Mesenchymal stem cell (in vitro differentiated cells and primary cell): ENCODE data around the gene JPH2.

Experiments used
- DNase-seq: peaks from one replicate; pipeline ENCODE4 v3.0.0-alpha.2; 2013
- H2AFZ ChIP-seq: one replicate; pipeline ENCODE4 v1.6.1; 2013; ENCODE audit warnings: low read depth, mild to moderate bottlenecking, control low read depth, inconsistent platforms, low read length, moderate library complexity
- H2AK5ac ChIP-seq: 2 replicates; pipeline ENCODE4 v1.6.1; 2013; ENCODE audit warnings: low read length, moderate library complexity, mild to moderate bottlenecking, inconsistent platforms; ENCODE audit not compliant: severe bottlenecking
- H2BK120ac ChIP-seq: one replicate; pipeline ENCODE4 v1.6.1; 2013; ENCODE audit warnings: low read depth, mild to moderate bottlenecking, inconsistent platforms, low read length, moderate library complexity
- H2BK12ac ChIP-seq, 2 experiments: one replicate each; pipeline ENCODE4 v1.6.1; 2013; ENCODE audit warnings: inconsistent platforms in 2 of 2, low read length in 2 of 2, mild to moderate bottlenecking in 2 of 2, moderate library complexity in 2 of 2, control low read depth in 1 of 2
- H2BK15ac ChIP-seq: one replicate; pipeline ENCODE4 v1.6.1; 2013; ENCODE audit warnings: mild to moderate bottlenecking, low read depth, inconsistent platforms; ENCODE audit not compliant: poor library complexity, severe bottlenecking
- H2BK5ac ChIP-seq: 2 replicates; pipeline ENCODE4 v1.6.1; 2013; ENCODE audit warnings: low read depth, mild to moderate bottlenecking, low read length, control low read depth, inconsistent platforms; ENCODE audit not compliant: poor library complexity, severe bottlenecking
- H3K14ac ChIP-seq, 2 experiments: one replicate each; pipeline ENCODE4 v1.6.1; 2013; ENCODE audit warnings: inconsistent platforms in 2 of 2, low read length in 2 of 2, control low read depth in 1 of 2, mild to moderate bottlenecking in 1 of 2, moderate library complexity in 1 of 2
- H3K18ac ChIP-seq, 2 experiments: one replicate each; pipeline ENCODE4 v1.6.1; 2013; ENCODE audit warnings: inconsistent platforms in 2 of 2, low read length in 2 of 2, control low read depth in 1 of 2, low read depth in 1 of 2, mild to moderate bottlenecking in 1 of 2
- H3K23ac ChIP-seq, 2 experiments: one replicate each; pipeline ENCODE4 v1.6.1; 2013; ENCODE audit warnings: inconsistent platforms in 2 of 2, low read length in 2 of 2, mild to moderate bottlenecking in 2 of 2, moderate library complexity in 2 of 2, control low read depth in 1 of 2
- H3K27ac ChIP-seq: 2 replicates; pipeline ENCODE4 v1.5.1; 2013; ENCODE audit warnings: mild to moderate bottlenecking, moderate library complexity, low read length, control low read depth, inconsistent platforms; ENCODE audit not compliant: poor library complexity, severe bottlenecking
- H3K27me3 ChIP-seq, 2 experiments: 2 replicates each; pipeline versions ENCODE4 v1.6.1 to v1.7.0; 2013; ENCODE audit warnings: low read length in 2 of 2, mild to moderate bottlenecking in 2 of 2, moderate library complexity in 2 of 2, control low read depth in 1 of 2, inconsistent platforms in 1 of 2; ENCODE audit not compliant: control insufficient read depth in 1 of 2, insufficient read depth in 1 of 2
- H3K36me3 ChIP-seq, 2 experiments: 2 replicates each; pipeline versions ENCODE4 v1.6.1 to v1.7.0; 2013; ENCODE audit warnings: low read length in 2 of 2, control low read depth in 1 of 2, inconsistent platforms in 1 of 2, low read depth in 1 of 2, mild to moderate bottlenecking in 1 of 2; ENCODE audit not compliant: insufficient read depth in 2 of 2, control insufficient read depth in 1 of 2
- H3K4ac ChIP-seq, 2 experiments: one replicate each; pipeline ENCODE4 v1.6.1; 2013; ENCODE audit warnings: inconsistent platforms in 2 of 2, low read length in 2 of 2, mild to moderate bottlenecking in 2 of 2, moderate library complexity in 2 of 2, control low read depth in 1 of 2, low read depth in 1 of 2
- H3K4me1 ChIP-seq: 2 replicates; pipeline ENCODE4 v1.6.1; 2013; ENCODE audit warnings: low read depth, low read length, control low read depth; ENCODE audit not compliant: control insufficient read depth, insufficient read depth
- H3K4me2 ChIP-seq: 2 replicates; pipeline ENCODE4 v1.6.1; 2013; ENCODE audit warnings: low read length, mild to moderate bottlenecking, inconsistent platforms; ENCODE audit not compliant: poor library complexity, severe bottlenecking
- H3K4me3 ChIP-seq, 2 experiments: 2 replicates each; pipeline versions ENCODE4 v1.5.1 to v1.7.0; 2013; ENCODE audit warnings: low read length in 2 of 2, mild to moderate bottlenecking in 2 of 2, control low read depth in 1 of 2, low read depth in 1 of 2; ENCODE audit not compliant: insufficient read depth in 1 of 2
- H3K79me1 ChIP-seq: replicated peaks from 2 replicates; pipeline ENCODE4 v1.6.1; 2013; ENCODE audit warnings: mild to moderate bottlenecking, control low read depth, low read length, inconsistent platforms; ENCODE audit not compliant: poor library complexity, severe bottlenecking
- H3K9ac ChIP-seq: 2 replicates; pipeline ENCODE4 v1.7.0; 2013; ENCODE audit warnings: mild to moderate bottlenecking, low read length, moderate library complexity
- H3K9me3 ChIP-seq: 2 replicates; pipeline ENCODE4 v1.7.0; 2013; ENCODE audit warnings: mild to moderate bottlenecking, low read length; ENCODE audit not compliant: control insufficient read depth
- H4K8ac ChIP-seq: one replicate; pipeline ENCODE4 v1.6.1; 2013; ENCODE audit warnings: inconsistent platforms, mild to moderate bottlenecking, low read length, moderate library complexity
- H4K91ac ChIP-seq: one replicate; pipeline ENCODE4 v1.6.1; 2013; ENCODE audit warnings: mild to moderate bottlenecking, low read length, inconsistent platforms
- WGBS: methylation state at CpG from one replicate; pipeline ENCODE4 v1.1.7; 2013; ENCODE audit warnings: mixed read lengths; 5-methylcytosine and 5-hydroxymethylcytosine counted together

JPH2 gene

GRCh38 chr20:44087051-44087856, 99.7 kb downstream of the JPH2 start:
- Histone ChIP-seq H3K14ac (no peak overlapping the region), H2BK12ac (no peak overlapping the region), H2AK5ac (no peak overlapping the region), H3K9ac (no peak overlapping the region), H3K79me1 (no peaks in the 10 kb centered on the region), H3K27ac (no peak overlapping the region), H3K27me3 (peaks cover 4 to 10% of the 10 kb centered on the region in 2 experiments), H3K18ac (no peak overlapping the region), H4K91ac (no peak overlapping the region), H3K4me3 (no peak overlapping the region), H3K4me2 (no peak overlapping the region), H4K8ac (no peak overlapping the region), H3K4me1 (peaks cover 6% of the 10 kb centered on the region), H2BK15ac (no peak overlapping the region), H2BK120ac (no peak overlapping the region), H3K4ac (no peak overlapping the region), H3K36me3 (no peaks in the 10 kb centered on the region), H2AFZ (no peak overlapping the region), H2BK5ac (no peak overlapping the region), H3K9me3 (no peaks in the 10 kb centered on the region), H3K23ac (no peak overlapping the region)
- WGBS = 96% methylated on average over 13 of the region's 15 CpGs
- DNase-seq = no peak

- Histone ChIP-seq H2BK12ac (no peak overlapping the region), H2BK120ac (no peak overlapping the region), H3K14ac (no peak overlapping the region), H3K18ac (no peak overlapping the region), H3K4me3 (no peak overlapping the region), H3K36me3 (no peaks in the 10 kb centered on the region), H3K4me2 (no peak overlapping the region), H4K91ac (no peak overlapping the region), H3K27me3 (peaks cover 4 to 6% of the 10 kb centered on the region in 2 experiments), H3K9me3 (no peaks in the 10 kb centered on the region), H2BK5ac (no peak overlapping the region), H3K4ac (no peak overlapping the region), H2AK5ac (no peak overlapping the region), H2BK15ac (no peak overlapping the region), H3K9ac (no peak overlapping the region), H2AFZ (no peak overlapping the region), H3K4me1 (peaks cover 6% of the 10 kb centered on the region), H4K8ac (no peak overlapping the region), H3K23ac (peak overlapping the region in 1 of 2 experiments; percentile 28), H3K27ac (no peak overlapping the region), H3K79me1 (no peaks in the 10 kb centered on the region)
- no peak for DNase-seq
- 85% methylated on average over 17 of the region's 17 CpGs for WGBS
Measured at GRCh38 chr20:44085616-44086434, 101.2 kb downstream of the JPH2 start.

- peaks cover 6% of the 10 kb centered on the region for H3K4me1 ChIP-seq
- H4K8ac ChIP-seq = no peak overlapping the region
- H3K4ac ChIP-seq = no peak overlapping the region
- H2BK5ac ChIP-seq = no peak overlapping the region
- no peak overlapping the region for H3K4me3 ChIP-seq
- H2BK15ac ChIP-seq = no peak overlapping the region
- H3K79me1 ChIP-seq = no peaks in the 10 kb centered on the region
- peaks cover 4 to 5% of the 10 kb centered on the region in 2 experiments for H3K27me3 ChIP-seq
- H2AK5ac ChIP-seq = no peak overlapping the region
- H3K4me2 ChIP-seq = no peak overlapping the region
- no peaks in the 10 kb centered on the region for H3K9me3 ChIP-seq
- H3K23ac ChIP-seq = no peak overlapping the region
- no peak overlapping the region for H2AFZ ChIP-seq
- no peak for DNase-seq
- H3K14ac ChIP-seq = no peak overlapping the region
- H4K91ac ChIP-seq = no peak overlapping the region
- H3K18ac ChIP-seq = no peak overlapping the region
- H3K36me3 ChIP-seq = no peaks in the 10 kb centered on the region
- H3K27ac ChIP-seq = no peak overlapping the region
- no peak overlapping the region for H3K9ac ChIP-seq
- H2BK120ac ChIP-seq = no peak overlapping the region
- no peak overlapping the region for H2BK12ac ChIP-seq
- WGBS = 93% methylated on average over 7 of the region's 7 CpGs
Measured at GRCh38 chr20:44084891-44085290, 102.1 kb downstream of the JPH2 start.

- Histone ChIP-seq H2BK120ac (no peak overlapping the region), H3K27me3 (peaks cover 4 to 5% of the 10 kb centered on the region in 2 experiments), H3K4me2 (no peak overlapping the region), H3K18ac (no peak overlapping the region), H3K36me3 (no peaks in the 10 kb centered on the region), H3K4me1 (peaks cover 6% of the 10 kb centered on the region), H3K4me3 (no peak overlapping the region), H3K14ac (no peak overlapping the region), H3K4ac (no peak overlapping the region), H3K9ac (no peak overlapping the region), H4K91ac (no peak overlapping the region), H2AFZ (no peak overlapping the region), H2BK12ac (no peak overlapping the region), H2BK15ac (no peak overlapping the region), H3K79me1 (no peaks in the 10 kb centered on the region), H3K23ac (no peak overlapping the region), H3K27ac (no peak overlapping the region), H2AK5ac (no peak overlapping the region), H4K8ac (no peak overlapping the region), H3K9me3 (no peaks in the 10 kb centered on the region), H2BK5ac (no peak overlapping the region)
- DNase-seq = no peak
- 92% methylated on average over 1 of the region's 2 CpGs for WGBS
Measured at GRCh38 chr20:44084439-44084838, 102.5 kb downstream of the JPH2 start.
